Measurements from ENCODE around the gene SLC4A7.
"Not testable (repeated sequence)": the region's sequence is repeated elsewhere in the genome, so short reads cannot be mapped to it uniquely, and the experiment has no call there.

Gene SLC4A7

GRCh38 chr3:27429909-27430308 is 54.3 kb downstream of the SLC4A7 start:
- DNase-seq (ENCODE audit: low spot score), result no peak

GRCh38 chr3:27428446-27428845 is 55.7 kb downstream of the SLC4A7 start:
- DNase-seq (ENCODE audit: low spot score), result no peak

GRCh38 chr3:27426926-27427325 is 57.3 kb downstream of the SLC4A7 start:
- no peak for DNase-seq (ENCODE audit: low spot score)

- DNase-seq (ENCODE audit: low spot score), result no peak
Measured at GRCh38 chr3:27425896-27426565, 58.2 kb downstream of the SLC4A7 start.

- DNase-seq (ENCODE audit: low spot score), result not testable (repeated sequence)
Measured at GRCh38 chr3:27424812-27425521, 59.2 kb downstream of the SLC4A7 start.

- no peak for DNase-seq (ENCODE audit: low spot score)
Measured at GRCh38 chr3:27423463-27423862, 60.7 kb downstream of the SLC4A7 start.

GRCh38 chr3:27422617-27423016 is 61.6 kb downstream of the SLC4A7 start:
- no peak for DNase-seq (ENCODE audit: low spot score)

- DNase-seq (ENCODE audit: low spot score), result no peak
Measured at GRCh38 chr3:27415202-27415601, 69.0 kb downstream of the SLC4A7 start.

- no peak for DNase-seq (ENCODE audit: low spot score)
Measured at GRCh38 chr3:27392950-27393679, 91.1 kb downstream of the SLC4A7 start.

- not testable (repeated sequence) for DNase-seq (ENCODE audit: low spot score)
Measured at GRCh38 chr3:27392414-27392813, 91.8 kb downstream of the SLC4A7 start.

- no peak for DNase-seq (ENCODE audit: low spot score)
Measured at GRCh38 chr3:27391796-27392195, 92.4 kb downstream of the SLC4A7 start.

- DNase-seq (ENCODE audit: low spot score), result no peak
Measured at GRCh38 chr3:27387625-27388024, 96.6 kb downstream of the SLC4A7 start.

GRCh38 chr3:27385504-27385903 is 98.7 kb downstream of the SLC4A7 start:
- DNase-seq (ENCODE audit: low spot score), result no peak

- DNase-seq (ENCODE audit: low spot score), result no peak
Measured at GRCh38 chr3:27384191-27384590, 100.0 kb downstream of the SLC4A7 start.

GRCh38 chr3:27380433-27381357 is 103.5 kb downstream of the SLC4A7 start:
- peak; percentile 41 for DNase-seq (ENCODE audit: low spot score)

GRCh38 chr3:27378331-27378730 is 105.9 kb downstream of the SLC4A7 start:
- no peak for DNase-seq (ENCODE audit: low spot score)

GRCh38 chr3:27376109-27376772 is 107.9 kb downstream of the SLC4A7 start:
- no peak for DNase-seq (ENCODE audit: low spot score)

- peak; percentile 92 for DNase-seq (ENCODE audit: low spot score)
Measured at GRCh38 chr3:27368831-27369607, 115.2 kb downstream of the SLC4A7 start, which contains the start of gene NEK10. Gene NEK10 (minus strand): TSS chr3:27369383. CDS start chr3:27352882, 16,501 bp downstream.

GRCh38 chr3:27366062-27366591 is 118.1 kb downstream of the SLC4A7 start:
- no peak for DNase-seq (ENCODE audit: low spot score)

All from activated CD4-positive, alpha-beta T cell treated with anti-CD3 and anti-CD28 coated beads, Interleukin-2, Interleukin-4, amounts not matched to agents 100 ng/mL and 50 ng/mL, durations not matched to agents 16 hours and 8 hours (primary cell).